ENCODE data around the gene INCENP. TPM values are rescaled to one million over a fixed set of nuclear protein-coding genes. Genes with fewer than 3 reads are reported as not detected.
"Not testable (repeated sequence)": the region's sequence is repeated elsewhere in the genome, so short reads cannot be mapped to it uniquely, and the experiment has no call there.

INCENP gene
- total RNA-seq, 2 donors from 2014 or later, result 142 to 205 TPM

DNA sequence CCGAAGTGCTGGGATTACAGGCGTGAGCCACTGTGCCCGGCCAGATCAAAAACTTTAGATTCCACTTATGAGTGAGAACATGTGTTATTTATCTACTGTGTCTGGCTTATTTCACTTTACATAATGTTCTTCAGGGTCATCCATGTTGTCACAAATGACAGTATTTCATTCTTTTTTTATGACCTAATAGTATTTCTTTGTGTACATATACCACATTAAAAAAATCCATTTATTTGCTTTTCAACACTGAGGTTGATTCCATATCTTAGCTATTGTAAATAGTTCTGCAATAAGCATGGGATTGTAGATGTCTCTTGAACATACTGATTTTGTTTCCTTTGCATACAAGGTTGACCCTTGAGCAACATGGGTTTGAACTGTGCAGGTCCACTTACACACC is 53.0 kb downstream of the INCENP start:
- Mint-ChIP-seq H3K27ac (no peak overlapping the region), H3K36me3 (no peaks in the 10 kb centered on the region), H3K9me3 (no peaks in the 10 kb centered on the region)
- ATAC-seq (no peak), DNase-seq (ENCODE audit: low spot score in 2 of 2) (no peak)

DNA sequence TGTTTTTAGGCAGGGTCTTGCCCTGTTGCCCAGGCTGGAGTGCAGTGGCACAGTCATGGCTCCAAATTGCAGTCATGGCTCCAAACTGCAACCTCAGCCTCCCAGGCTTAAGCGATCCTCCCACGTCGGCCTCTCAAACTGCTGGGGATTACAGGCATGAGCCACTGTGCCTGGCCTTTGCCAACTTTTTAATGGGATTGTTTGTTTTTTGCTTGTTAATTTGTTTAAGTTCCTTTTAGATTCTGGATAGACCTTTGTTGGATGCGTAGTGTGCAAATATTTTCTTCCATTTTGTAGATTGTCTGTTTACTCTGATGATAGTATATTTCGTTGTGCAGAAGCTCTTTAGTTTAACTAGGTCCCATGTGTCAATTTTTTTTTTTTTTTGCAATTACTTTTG is 56.2 kb downstream of the INCENP start:
- peaks cover 0 to 3% of the 10 kb centered on the region in 2 donors for H3K9me3 Mint-ChIP-seq
- ATAC-seq (no peak), DNase-seq (ENCODE audit: low spot score in 2 of 2) (no peak)
- peaks cover 0 to 3% of the 10 kb centered on the region in 2 donors for H3K36me3 Mint-ChIP-seq
- no peak overlapping the region for H3K27ac Mint-ChIP-seq

DNA sequence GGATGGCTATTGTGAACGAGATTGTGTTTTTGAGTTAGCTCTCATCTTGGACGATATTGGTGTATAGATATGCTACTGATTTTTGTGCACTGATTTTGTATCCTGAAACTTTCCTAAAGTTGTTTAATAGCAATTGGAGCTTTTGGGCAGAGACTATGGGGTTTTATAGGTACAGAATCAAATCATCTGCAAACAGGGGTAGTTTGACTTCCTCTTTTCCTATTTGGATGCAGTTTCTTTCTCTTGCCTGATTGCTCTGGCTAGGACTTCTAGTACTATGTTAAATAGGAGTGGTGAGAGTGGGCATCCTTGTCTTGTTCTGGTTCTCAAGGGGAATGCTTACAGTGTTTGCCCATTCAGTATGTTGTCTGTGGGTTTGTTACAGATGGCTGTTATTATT is 57.3 kb downstream of the INCENP start:
- H3K9me3 Mint-ChIP-seq, result peaks cover 0 to 4% of the 10 kb centered on the region in 2 donors
- H3K27ac Mint-ChIP-seq, result no peak overlapping the region
- H3K36me3 Mint-ChIP-seq, result peaks cover 0 to 5% of the 10 kb centered on the region in 2 donors
- DNase-seq (ENCODE audit: low spot score in 2 of 2) (no peak), ATAC-seq (no peak)

GRCh38 chr11:62182147-62182891 is 58.5 kb downstream of the INCENP start:
- Mint-ChIP-seq H3K36me3 (peaks cover 0 to 5% of the 10 kb centered on the region in 2 donors), H3K27ac (no peak overlapping the region), H3K9me3 (peaks cover 0 to 4% of the 10 kb centered on the region in 2 donors)
- ATAC-seq (no peak), DNase-seq (ENCODE audit: low spot score in 2 of 2) (no peak)

DNA sequence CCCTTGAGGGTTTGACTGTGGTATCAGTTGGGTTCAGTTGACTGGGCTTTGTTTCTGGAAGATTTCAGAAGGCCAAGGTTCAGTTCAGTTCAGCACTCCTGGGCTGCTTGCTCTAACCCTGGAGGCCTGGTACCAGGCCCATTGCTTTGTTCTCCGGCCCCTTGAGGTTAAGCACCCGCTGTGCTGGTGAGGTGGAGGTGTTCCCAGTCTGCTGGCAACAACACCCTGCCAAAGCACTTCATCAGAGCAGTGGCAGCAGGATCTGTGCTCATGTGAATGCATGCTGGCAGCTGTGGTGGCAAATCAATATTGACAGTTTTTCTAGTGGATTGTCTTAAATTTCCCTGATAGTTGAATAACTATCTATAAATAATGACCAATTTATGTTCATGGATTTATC is 62.4 kb downstream of the INCENP start:
- H3K27ac Mint-ChIP-seq, result no peak overlapping the region
- peaks cover 0 to 5% of the 10 kb centered on the region in 2 donors for H3K36me3 Mint-ChIP-seq
- ATAC-seq, result no peak
- H3K9me3 Mint-ChIP-seq, result peaks cover 0 to 4% of the 10 kb centered on the region in 2 donors
- DNase-seq (ENCODE audit: low spot score in 2 of 2), result no peak

DNA sequence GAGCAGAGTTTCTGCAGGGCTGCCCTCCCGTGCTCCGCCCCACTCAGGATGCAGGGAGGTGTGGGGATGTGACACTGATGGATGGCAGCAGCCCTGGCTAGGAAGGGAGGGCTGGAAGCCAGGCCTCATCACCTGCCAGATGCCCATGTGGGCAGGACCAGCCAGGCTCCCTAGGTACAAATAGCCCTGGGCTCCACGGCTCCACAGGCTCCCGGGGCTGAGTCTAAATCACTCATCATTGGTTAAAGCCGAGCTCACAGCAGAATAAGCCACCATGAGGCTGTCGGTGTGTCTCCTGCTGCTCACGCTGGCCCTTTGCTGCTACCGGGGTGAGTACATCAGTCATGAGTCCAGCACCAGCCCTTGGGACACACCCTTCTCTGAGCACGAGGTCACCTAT is 66.2 kb downstream of the INCENP start, which contains the start of gene SCGB1D1:
TSS of gene SCGB1D1 (plus strand) at position 206 of the 400 bp plus-strand sequence. CDS start at position 275, 69 bp downstream.
- Mint-ChIP-seq H3K27ac (no peak within 1 kb of the TSS), H3K36me3 (peaks cover 0 to 3% of the 10 kb centered on the region in 2 donors), H3K9me3 (peaks cover 0 to 2% of the 10 kb centered on the region in 2 donors)
- ATAC-seq (no peak), DNase-seq (ENCODE audit: low spot score in 2 of 2) (no peak)

DNA sequence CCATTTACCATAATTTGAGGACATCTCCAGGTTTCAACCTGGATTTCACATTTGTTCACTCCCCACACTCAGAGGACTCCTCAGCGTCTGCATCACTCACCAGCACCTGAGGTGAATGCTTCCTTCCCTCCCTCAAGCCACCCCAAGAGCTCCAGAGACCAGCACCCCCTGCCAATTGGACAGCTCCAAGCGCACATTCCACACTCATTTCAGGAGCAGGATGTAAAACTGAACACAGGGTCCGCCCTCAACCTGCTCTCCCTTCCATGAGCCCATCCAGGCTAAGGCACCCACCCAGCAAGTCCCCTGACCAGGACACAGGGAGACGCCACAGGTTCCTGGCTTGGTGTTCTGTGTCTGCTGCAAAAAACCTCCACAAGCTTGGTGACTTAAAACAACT is 70.1 kb downstream of the INCENP start:
- Mint-ChIP-seq H3K36me3 (no peaks in the 10 kb centered on the region), H3K9me3 (no peaks in the 10 kb centered on the region), H3K27ac (no peak overlapping the region)
- ATAC-seq (no peak), DNase-seq (ENCODE audit: low spot score in 2 of 2) (no peak)

DNA sequence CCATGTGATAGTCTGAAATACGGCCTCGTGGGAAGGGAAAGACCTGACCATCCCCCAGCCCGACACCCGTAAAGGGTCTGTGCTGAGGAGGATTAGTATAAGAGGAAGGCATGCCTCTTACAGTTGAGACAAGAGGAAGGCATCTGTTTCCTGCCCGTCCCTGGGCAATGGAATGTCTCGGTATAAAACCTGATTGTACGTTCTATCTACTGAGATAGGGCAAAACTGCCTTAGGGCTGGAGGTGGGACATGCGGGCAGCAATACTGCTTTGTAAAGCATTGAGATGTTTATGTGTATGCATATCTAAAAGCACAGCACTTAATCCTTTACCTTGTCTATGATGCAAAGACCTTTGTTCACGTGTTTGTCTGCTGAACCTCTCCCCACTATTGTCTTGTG is 71.2 kb downstream of the INCENP start:
- H3K9me3 Mint-ChIP-seq; DNase-seq (ENCODE audit: low spot score in 2 of 2); H3K36me3 Mint-ChIP-seq; ATAC-seq; H3K27ac Mint-ChIP-seq: not testable (repeated sequence)

DNA sequence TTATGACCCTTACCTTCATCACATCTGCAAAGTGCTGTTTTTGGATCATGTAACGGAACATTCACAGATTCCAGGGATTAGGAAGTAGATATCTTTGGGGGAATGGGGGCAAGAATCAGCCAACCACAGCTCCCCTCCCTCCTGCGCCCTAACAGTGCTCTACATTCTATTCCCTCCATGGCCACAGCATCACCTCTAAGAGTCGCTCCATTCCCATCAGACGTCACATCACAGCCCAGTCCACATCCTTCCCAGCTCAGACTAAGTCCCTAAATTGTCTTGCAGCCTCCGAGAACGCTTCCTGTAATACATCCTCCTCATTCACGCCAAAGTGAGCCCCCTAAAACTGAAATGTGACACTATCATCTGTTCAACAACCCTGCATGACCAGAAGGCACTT is 72.1 kb downstream of the INCENP start:
- ATAC-seq, result no peak
- Mint-ChIP-seq H3K36me3 (no peaks in the 10 kb centered on the region), H3K27ac (no peak overlapping the region), H3K9me3 (no peaks in the 10 kb centered on the region)
- DNase-seq (ENCODE audit: low spot score in 2 of 2), result no peak

GRCh38 chr11:62197400-62197799 is 73.6 kb downstream of the INCENP start:
- not testable (repeated sequence) for ATAC-seq; H3K27ac Mint-ChIP-seq; H3K36me3 Mint-ChIP-seq; DNase-seq (ENCODE audit: low spot score in 2 of 2); H3K9me3 Mint-ChIP-seq

- Mint-ChIP-seq H3K27ac (no peak overlapping the region), H3K9me3 (no peaks in the 10 kb centered on the region), H3K36me3 (no peaks in the 10 kb centered on the region)
- no peak for DNase-seq (ENCODE audit: low spot score in 2 of 2)
- ATAC-seq, result no peak
Measured at GRCh38 chr11:62201376-62201775, 77.6 kb downstream of the INCENP start.

Other genes starting within 250 kb of the INCENP start
- gene FADS3, start 232.5 kb upstream of the INCENP start, total RNA-seq, result 10 to 100 TPM in 1 of 2 donors, 1 to 10 TPM in 1; 8.8 to 11.4 TPM
- gene RAB3IL1, start 206.4 kb upstream of the INCENP start, total RNA-seq, result under 1 TPM in 1 of 2 donors, not detected in 1; 0.33 TPM
- under 1 TPM; 0.18 to 0.58 TPM for gene BEST1, start 173.7 kb upstream of the INCENP start, total RNA-seq
- 1,000 to 10,000 TPM; 1,006 to 1,113 TPM for gene FTH1, start 156.4 kb upstream of the INCENP start, total RNA-seq
- not detected for gene SCGB1D1, start 66.2 kb downstream of the INCENP start, total RNA-seq
- not detected for gene SCGB2A1, start 84.7 kb downstream of the INCENP start, total RNA-seq
- not detected for gene SCGB1D2, start 118.2 kb downstream of the INCENP start, total RNA-seq
- gene SCGB2A2, start 146.1 kb downstream of the INCENP start, total RNA-seq, result not detected
- gene SCGB1D4, start 175.1 kb downstream of the INCENP start, total RNA-seq, result not detected
- 1 to 10 TPM; 5.5 to 8.1 TPM for gene ASRGL1, start 213.4 kb downstream of the INCENP start, total RNA-seq